Effector memory CD4-positive, alpha-beta T cell (primary cell): Measurements from ENCODE around the gene ZMIZ1.
A peak's percentile ranks its signal among the peaks of the same experiment; 100 is the strongest.

Source experiments
- DNase-seq, 3 donors: peaks; one replicate each; pipeline ENCODE4 v3.0.0-alpha.2; 2020
- H3K27ac ChIP-seq: 2 replicates; pipeline ENCODE4 v1.7.0; 2013; ENCODE audit warnings: mild to moderate bottlenecking, low read length, moderate library complexity; ENCODE audit not compliant: insufficient read depth, poor library complexity, severe bottlenecking
- H3K27me3 ChIP-seq: replicated peaks from 2 replicates; pipeline ENCODE4 v1.7.0; 2013; ENCODE audit warnings: mild to moderate bottlenecking, low read length; ENCODE audit not compliant: insufficient read depth, control insufficient read depth, poor library complexity, severe bottlenecking
- H3K36me3 ChIP-seq: 2 replicates; pipeline ENCODE4 v1.7.0; 2013; ENCODE audit warnings: mild to moderate bottlenecking, low read length, moderate library complexity; ENCODE audit not compliant: control insufficient read depth, insufficient read depth
- H3K4me1 ChIP-seq: 2 replicates; pipeline ENCODE4 v1.7.0; 2013; ENCODE audit warnings: low read length, mild to moderate bottlenecking; ENCODE audit not compliant: control insufficient read depth, insufficient read depth, poor library complexity, severe bottlenecking
- H3K4me3 ChIP-seq: 2 replicates; pipeline ENCODE4 v1.7.0; 2013; ENCODE audit warnings: low read length, low read depth, mild to moderate bottlenecking; ENCODE audit not compliant: insufficient read depth, poor library complexity, severe bottlenecking
- H3K9me3 ChIP-seq: 2 replicates; pipeline ENCODE4 v1.7.0; 2013; ENCODE audit warnings: mild to moderate bottlenecking, low read length, moderate library complexity; ENCODE audit not compliant: control insufficient read depth

ZMIZ1 gene

GRCh38 chr10:79191951-79192676 lies 123.3 kb downstream of the ZMIZ1 start:
- peaks cover 3% of the 10 kb centered on the region for H3K9me3 ChIP-seq
- no peak for DNase-seq
- no peak overlapping the region for H3K27ac ChIP-seq
- no peaks in the 10 kb centered on the region for H3K4me1 ChIP-seq
- H3K36me3 ChIP-seq = peaks cover 3% of the 10 kb centered on the region
- no peaks in the 10 kb centered on the region for H3K27me3 ChIP-seq
- H3K4me3 ChIP-seq = no peak overlapping the region

GRCh38 chr10:79192677-79193003 lies 123.9 kb downstream of the ZMIZ1 start:
- DNase-seq = no peak
- Histone ChIP-seq H3K9me3 (peaks cover 3% of the 10 kb centered on the region), H3K27ac (no peak overlapping the region), H3K36me3 (peaks cover 3% of the 10 kb centered on the region), H3K4me1 (no peaks in the 10 kb centered on the region), H3K4me3 (no peak overlapping the region), H3K27me3 (no peaks in the 10 kb centered on the region)

GRCh38 chr10:79193694-79194382 lies 125.1 kb downstream of the ZMIZ1 start:
- DNase-seq = no peak
- H3K4me1 ChIP-seq = no peaks in the 10 kb centered on the region
- peaks cover 3% of the 10 kb centered on the region for H3K36me3 ChIP-seq
- peaks cover 3% of the 10 kb centered on the region for H3K9me3 ChIP-seq
- no peak overlapping the region for H3K27ac ChIP-seq
- H3K27me3 ChIP-seq = no peaks in the 10 kb centered on the region
- H3K4me3 ChIP-seq = no peak overlapping the region

GRCh38 chr10:79195091-79195923 lies 126.5 kb downstream of the ZMIZ1 start:
- Histone ChIP-seq H3K36me3 (peaks cover 3% of the 10 kb centered on the region), H3K27ac (no peak overlapping the region), H3K4me1 (no peaks in the 10 kb centered on the region), H3K27me3 (no peaks in the 10 kb centered on the region), H3K4me3 (no peak overlapping the region), H3K9me3 (peaks cover 3% of the 10 kb centered on the region)
- peak; percentile 46 to 64 (median 51) for DNase-seq

- no peaks in the 10 kb centered on the region for H3K9me3 ChIP-seq
- DNase-seq = peak; percentile 33 to 63 (median 54)
- H3K36me3 ChIP-seq = peaks cover 5% of the 10 kb centered on the region
- no peaks in the 10 kb centered on the region for H3K27me3 ChIP-seq
- H3K4me3 ChIP-seq = no peak overlapping the region
- H3K4me1 ChIP-seq = no peaks in the 10 kb centered on the region
- H3K27ac ChIP-seq = no peak overlapping the region
Observed at GRCh38 chr10:79196470-79197461, 128.0 kb downstream of the ZMIZ1 start.

- Histone ChIP-seq H3K27me3 (no peaks in the 10 kb centered on the region), H3K4me1 (no peaks in the 10 kb centered on the region), H3K9me3 (no peaks in the 10 kb centered on the region), H3K36me3 (peaks cover 6% of the 10 kb centered on the region), H3K27ac (no peak overlapping the region), H3K4me3 (no peak overlapping the region)
- no peak for DNase-seq
Observed at GRCh38 chr10:79197558-79197957, 128.8 kb downstream of the ZMIZ1 start.

- DNase-seq = no peak
- Histone ChIP-seq H3K27me3 (no peaks in the 10 kb centered on the region), H3K4me1 (no peaks in the 10 kb centered on the region), H3K9me3 (no peaks in the 10 kb centered on the region), H3K27ac (no peak overlapping the region), H3K4me3 (no peak overlapping the region), H3K36me3 (peaks cover 17% of the 10 kb centered on the region)
Observed at GRCh38 chr10:79200346-79200745, 131.6 kb downstream of the ZMIZ1 start.

- Histone ChIP-seq H3K27ac (no peak overlapping the region), H3K4me1 (no peaks in the 10 kb centered on the region), H3K9me3 (no peaks in the 10 kb centered on the region), H3K36me3 (peaks cover 20% of the 10 kb centered on the region), H3K27me3 (no peaks in the 10 kb centered on the region), H3K4me3 (no peak overlapping the region)
- DNase-seq = no peak
Observed at GRCh38 chr10:79201706-79202105, 132.9 kb downstream of the ZMIZ1 start.

GRCh38 chr10:79202188-79203013 lies 133.6 kb downstream of the ZMIZ1 start:
- H3K4me1 ChIP-seq = no peaks in the 10 kb centered on the region
- no peak overlapping the region for H3K27ac ChIP-seq

More at GRCh38 chr10:79202188-79203013, 133.6 kb downstream of the ZMIZ1 start:
- Histone ChIP-seq H3K4me3 (no peak overlapping the region), H3K9me3 (no peaks in the 10 kb centered on the region), H3K27me3 (no peaks in the 10 kb centered on the region), H3K36me3 (peaks cover 20% of the 10 kb centered on the region)
- DNase-seq = no peak
